Epithelial cell of proximal tubule (primary cell): Measurements from ENCODE around the gene PIGU. TPM values are rescaled to one million over a fixed set of nuclear protein-coding genes. Genes with fewer than 3 reads are reported as not detected.

ENCODE experiments used
- DNase-seq: peaks from one replicate; pipeline ENCODE4 v3.0.0-alpha.2; 2011; ENCODE audit warnings: low read depth
- H3K4me3 ChIP-seq: 2 replicates; pipeline ENCODE4 v1.5.1; 2011; ENCODE audit warnings: low read depth, mild to moderate bottlenecking, low read length
- total RNA-seq: library from RNA; depleted of rRNA; stranded (reverse); fragments of >200 nt; gene quantifications from 2 replicates; pipeline ENCODE4 v1.2.3, GENCODE V29; 2015
- TF ChIP-seq, protein P1 (sequence below): conservative IDR thresholded peaks from 2 replicates; pipeline ENCODE4 v1.5.1; 2012; ENCODE audit warnings: low read depth, mild to moderate bottlenecking, low read length

The PIGU gene
- total RNA-seq, 1 donor from 2014 or later = 30.2 TPM

DNA sequence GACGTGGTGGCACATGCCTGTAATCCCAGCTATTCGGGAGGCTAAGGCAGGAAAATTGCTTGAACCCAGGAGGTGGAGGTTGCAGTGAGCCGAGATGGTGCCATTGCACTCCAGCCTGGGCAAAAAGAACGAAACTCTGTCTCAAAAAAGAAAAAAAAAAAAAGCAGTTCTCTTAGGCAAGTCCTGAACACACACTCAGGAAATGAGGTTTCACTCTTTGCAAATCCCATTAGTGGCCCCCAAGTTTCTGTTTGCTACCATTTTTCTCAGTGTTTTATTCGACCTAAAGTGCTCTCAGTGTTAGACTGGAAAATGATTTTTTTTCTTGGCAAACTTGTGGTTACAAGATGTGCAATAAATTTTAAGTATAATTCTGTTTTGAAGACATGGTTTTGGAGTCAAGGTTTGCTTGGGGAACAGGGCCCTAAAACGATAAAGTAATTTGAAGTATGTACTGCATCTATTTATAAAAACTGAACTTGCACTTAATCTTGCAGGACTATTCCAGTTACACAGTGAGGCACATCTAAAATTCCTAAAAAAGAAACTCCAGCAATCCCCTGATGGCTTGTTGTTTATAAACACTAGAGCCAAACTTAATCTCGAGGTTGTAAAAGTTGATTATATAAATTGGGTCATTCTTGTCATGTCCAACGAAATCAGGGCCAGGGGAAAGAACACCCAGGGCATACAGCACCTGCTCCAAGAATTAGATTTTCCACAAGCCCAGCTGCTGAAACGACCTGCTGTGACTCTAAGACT is 75.8 kb downstream of the PIGU start:
- DNase-seq = no peak
- H3K4me3 ChIP-seq = no peak overlapping the region
- TF ChIP-seq, protein P1, sequence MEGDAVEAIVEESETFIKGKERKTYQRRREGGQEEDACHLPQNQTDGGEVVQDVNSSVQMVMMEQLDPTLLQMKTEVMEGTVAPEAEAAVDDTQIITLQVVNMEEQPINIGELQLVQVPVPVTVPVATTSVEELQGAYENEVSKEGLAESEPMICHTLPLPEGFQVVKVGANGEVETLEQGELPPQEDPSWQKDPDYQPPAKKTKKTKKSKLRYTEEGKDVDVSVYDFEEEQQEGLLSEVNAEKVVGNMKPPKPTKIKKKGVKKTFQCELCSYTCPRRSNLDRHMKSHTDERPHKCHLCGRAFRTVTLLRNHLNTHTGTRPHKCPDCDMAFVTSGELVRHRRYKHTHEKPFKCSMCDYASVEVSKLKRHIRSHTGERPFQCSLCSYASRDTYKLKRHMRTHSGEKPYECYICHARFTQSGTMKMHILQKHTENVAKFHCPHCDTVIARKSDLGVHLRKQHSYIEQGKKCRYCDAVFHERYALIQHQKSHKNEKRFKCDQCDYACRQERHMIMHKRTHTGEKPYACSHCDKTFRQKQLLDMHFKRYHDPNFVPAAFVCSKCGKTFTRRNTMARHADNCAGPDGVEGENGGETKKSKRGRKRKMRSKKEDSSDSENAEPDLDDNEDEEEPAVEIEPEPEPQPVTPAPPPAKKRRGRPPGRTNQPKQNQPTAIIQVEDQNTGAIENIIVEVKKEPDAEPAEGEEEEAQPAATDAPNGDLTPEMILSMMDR = no peak

- no peak for DNase-seq
- TF ChIP-seq, protein P1 = no peak
- H3K4me3 ChIP-seq = no peak overlapping the region
Observed at GRCh38 chr20:34595377-34596184, 81.3 kb downstream of the PIGU start.

GRCh38 chr20:34586488-34587163 is 90.3 kb downstream of the PIGU start:
- no peak overlapping the region for H3K4me3 ChIP-seq
- TF ChIP-seq, protein P1 = no peak
- no peak for DNase-seq

DNA sequence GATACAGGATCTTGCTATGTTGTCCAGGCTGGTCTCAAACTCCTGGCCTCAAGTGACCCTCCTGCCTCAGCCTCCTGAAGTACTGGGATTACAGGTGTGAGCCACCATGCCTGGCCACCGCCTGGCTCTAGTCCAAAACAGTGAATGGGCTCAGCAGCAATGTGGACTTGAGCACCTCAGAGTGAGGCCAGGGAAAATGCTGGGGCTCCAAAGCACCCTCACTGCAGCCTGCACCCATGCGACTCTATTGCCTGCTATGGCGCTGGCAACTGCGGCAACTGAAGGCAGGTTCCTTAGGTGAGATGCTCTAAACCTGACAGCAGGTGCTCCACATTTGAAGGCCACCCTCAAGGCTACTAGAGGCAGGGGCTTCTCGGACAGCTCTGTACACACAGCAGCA is 91.9 kb downstream of the PIGU start:
- TF ChIP-seq, protein P1 = no peak

GRCh38 chr20:34583544-34583943 is 93.3 kb downstream of the PIGU start:
- TF ChIP-seq, protein P1 = no peak
- no peak overlapping the region for H3K4me3 ChIP-seq
- no peak for DNase-seq

More for the DNA sequence above, 91.9 kb downstream of the PIGU start:
- no peak overlapping the region for H3K4me3 ChIP-seq
- DNase-seq = no peak

DNA sequence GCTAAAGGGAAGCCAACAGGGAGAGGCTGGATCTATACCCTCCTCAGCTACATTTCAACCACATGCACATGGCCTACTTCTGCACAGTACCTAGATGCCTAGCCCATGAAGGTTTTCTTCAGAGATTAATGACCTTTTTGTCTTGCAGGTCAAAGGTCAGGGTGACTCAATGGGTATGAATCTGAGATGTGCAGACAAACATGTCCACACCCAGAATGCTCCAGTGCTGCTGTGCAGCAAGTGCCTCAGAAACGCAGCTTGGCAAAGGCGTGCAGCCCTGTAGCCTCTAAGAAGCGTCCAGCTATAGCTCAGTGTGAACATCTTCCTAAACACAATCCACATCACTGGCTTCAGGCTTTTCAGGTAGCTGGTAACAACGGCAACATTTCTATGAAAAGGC is 94.0 kb downstream of the PIGU start:
- H3K4me3 ChIP-seq = no peak overlapping the region
- TF ChIP-seq, protein P1 = no peak

More for the DNA sequence above, 94.0 kb downstream of the PIGU start:
- no peak for DNase-seq
